ENCODE results near the gene FABP3.

Gene FABP3

GRCh38 chr1:31354283-31354682 lies 18.6 kb downstream of the FABP3 start:
- Histone ChIP-seq H3K27ac (ENCODE audit: low read depth, low read length, poor library complexity, severe bottlenecking) (no peak overlapping the region), H3K9me2 (ENCODE audit: low read depth, low read length) (no peaks in the 10 kb centered on the region), H3K9ac (ENCODE audit: low read length) (no peak overlapping the region), H3K36me3 (ENCODE audit: insufficient read depth, low read length) (peaks cover 65% of the 10 kb centered on the region), H4K20me1 (ENCODE audit: insufficient read depth, low read length) (no peaks in the 10 kb centered on the region), H3F3A (ENCODE audit: insufficient read depth, low read length) (no peaks in the 10 kb centered on the region), H2AFZ (ENCODE audit: low read length) (no peak overlapping the region), H3K27me3 (ENCODE audit: insufficient read depth, low read length) (no peaks in the 10 kb centered on the region), H3K4me1 (ENCODE audit: insufficient read depth, low read length, severe bottlenecking) (no peaks in the 10 kb centered on the region), H3K4me3 (ENCODE audit: low read depth, low read length, poor library complexity, severe bottlenecking) (no peak overlapping the region), H3K79me2 (ENCODE audit: insufficient read depth, low read length) (no peaks in the 10 kb centered on the region), H3K4me2 (ENCODE audit: low read length) (no peak overlapping the region), H3K9me3 (ENCODE audit: low read length) (no peaks in the 10 kb centered on the region; the same call in 1 of the 2 replicates)
- no peak for TF ChIP-seq EZH2 (IDR thresholded peaks at IDR 0.05; ENCODE audit: borderline replicate concordance, low read length)
- TF ChIP-seq, protein P1, sequence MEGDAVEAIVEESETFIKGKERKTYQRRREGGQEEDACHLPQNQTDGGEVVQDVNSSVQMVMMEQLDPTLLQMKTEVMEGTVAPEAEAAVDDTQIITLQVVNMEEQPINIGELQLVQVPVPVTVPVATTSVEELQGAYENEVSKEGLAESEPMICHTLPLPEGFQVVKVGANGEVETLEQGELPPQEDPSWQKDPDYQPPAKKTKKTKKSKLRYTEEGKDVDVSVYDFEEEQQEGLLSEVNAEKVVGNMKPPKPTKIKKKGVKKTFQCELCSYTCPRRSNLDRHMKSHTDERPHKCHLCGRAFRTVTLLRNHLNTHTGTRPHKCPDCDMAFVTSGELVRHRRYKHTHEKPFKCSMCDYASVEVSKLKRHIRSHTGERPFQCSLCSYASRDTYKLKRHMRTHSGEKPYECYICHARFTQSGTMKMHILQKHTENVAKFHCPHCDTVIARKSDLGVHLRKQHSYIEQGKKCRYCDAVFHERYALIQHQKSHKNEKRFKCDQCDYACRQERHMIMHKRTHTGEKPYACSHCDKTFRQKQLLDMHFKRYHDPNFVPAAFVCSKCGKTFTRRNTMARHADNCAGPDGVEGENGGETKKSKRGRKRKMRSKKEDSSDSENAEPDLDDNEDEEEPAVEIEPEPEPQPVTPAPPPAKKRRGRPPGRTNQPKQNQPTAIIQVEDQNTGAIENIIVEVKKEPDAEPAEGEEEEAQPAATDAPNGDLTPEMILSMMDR (IDR thresholded peaks at IDR 0.05; ENCODE audit: low read length), result no peak

- no peaks in the 10 kb centered on the region for H3F3A ChIP-seq (ENCODE audit: insufficient read depth, low read length)
- peaks cover 20% of the 10 kb centered on the region for H3K4me1 ChIP-seq (ENCODE audit: insufficient read depth, low read length, severe bottlenecking)
- H3K36me3 ChIP-seq (ENCODE audit: insufficient read depth, low read length), result peaks cover 44% of the 10 kb centered on the region
- TF ChIP-seq EZH2 (IDR thresholded peaks at IDR 0.05; ENCODE audit: borderline replicate concordance, low read length), result no peak
- TF ChIP-seq, protein P1 (IDR thresholded peaks at IDR 0.05; ENCODE audit: low read length), result no peak
- H3K27ac ChIP-seq (ENCODE audit: low read depth, low read length, poor library complexity, severe bottlenecking), result peak overlapping the region; percentile 65
- H4K20me1 ChIP-seq (ENCODE audit: insufficient read depth, low read length), result no peaks in the 10 kb centered on the region
- no peak overlapping the region; the same call in 1 of the 2 replicates for H3K4me2 ChIP-seq (ENCODE audit: low read length)
- H3K9me3 ChIP-seq (ENCODE audit: low read length), result no peaks in the 10 kb centered on the region
- no peak overlapping the region for H3K4me3 ChIP-seq (ENCODE audit: low read depth, low read length, poor library complexity, severe bottlenecking)
- H2AFZ ChIP-seq (ENCODE audit: low read length), result no peak overlapping the region
- H3K9me2 ChIP-seq (ENCODE audit: low read depth, low read length), result no peaks in the 10 kb centered on the region
- H3K9ac ChIP-seq (ENCODE audit: low read length), result no peak overlapping the region
- H3K79me2 ChIP-seq (ENCODE audit: insufficient read depth, low read length), result no peaks in the 10 kb centered on the region
- no peaks in the 10 kb centered on the region for H3K27me3 ChIP-seq (ENCODE audit: insufficient read depth, low read length)
These were observed 24.4 kb downstream of the FABP3 start for GRCh38 chr1:31348449-31348848.

DNA sequence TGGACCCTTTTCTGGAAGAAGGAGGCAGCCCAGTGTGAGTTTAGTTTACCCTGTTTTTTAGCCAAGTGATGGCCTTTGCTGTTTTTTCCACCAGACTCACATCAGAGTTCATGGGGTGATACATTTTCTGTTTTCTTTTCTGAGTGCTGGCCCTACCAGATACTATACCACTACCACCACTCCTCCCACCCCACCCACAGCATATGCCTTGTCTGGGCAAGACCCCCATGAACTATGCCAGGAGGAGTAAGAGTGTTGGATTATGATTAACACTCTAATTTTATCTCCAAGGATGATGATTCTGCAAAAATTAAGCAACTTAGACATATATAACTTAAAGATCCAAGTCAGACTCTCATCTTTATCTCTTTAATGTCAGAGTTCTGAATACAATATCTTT lies 26.1 kb downstream of the FABP3 start:
- Histone ChIP-seq H3K36me3 (ENCODE audit: insufficient read depth, low read length) (peaks cover 27% of the 10 kb centered on the region; the same call in 1 of the 2 replicates), H3K27ac (ENCODE audit: low read depth, low read length, poor library complexity, severe bottlenecking) (no peak overlapping the region), H3K9me2 (ENCODE audit: low read depth, low read length) (no peaks in the 10 kb centered on the region), H3K4me1 (ENCODE audit: insufficient read depth, low read length, severe bottlenecking) (peaks cover 20% of the 10 kb centered on the region), H4K20me1 (ENCODE audit: insufficient read depth, low read length) (no peaks in the 10 kb centered on the region), H3K79me2 (ENCODE audit: insufficient read depth, low read length) (no peaks in the 10 kb centered on the region), H3K4me3 (ENCODE audit: low read depth, low read length, poor library complexity, severe bottlenecking) (no peak overlapping the region), H3K9ac (ENCODE audit: low read length) (no peak overlapping the region), H3K9me3 (ENCODE audit: low read length) (no peaks in the 10 kb centered on the region), H3F3A (ENCODE audit: insufficient read depth, low read length) (no peaks in the 10 kb centered on the region), H3K4me2 (ENCODE audit: low read length) (no peak overlapping the region), H3K27me3 (ENCODE audit: insufficient read depth, low read length) (no peaks in the 10 kb centered on the region), H2AFZ (ENCODE audit: low read length) (no peak overlapping the region)
- no peak for TF ChIP-seq EZH2 (IDR thresholded peaks at IDR 0.05; ENCODE audit: borderline replicate concordance, low read length)
- TF ChIP-seq, protein P1 (IDR thresholded peaks at IDR 0.05; ENCODE audit: low read length), result no peak
